ENCODE data around the gene USF2. TPM values are rescaled to one million over a fixed set of nuclear protein-coding genes. Genes with fewer than 3 reads are reported as not detected.
"Not testable (repeated sequence)": the region's sequence is repeated elsewhere in the genome, so short reads cannot be mapped to it uniquely, and the experiment has no call there.

USF2 gene
- polyA plus RNA-seq, 2 of the 4 experiments (the other 2 are of a cell fraction): 118 to 141 TPM

DNA sequence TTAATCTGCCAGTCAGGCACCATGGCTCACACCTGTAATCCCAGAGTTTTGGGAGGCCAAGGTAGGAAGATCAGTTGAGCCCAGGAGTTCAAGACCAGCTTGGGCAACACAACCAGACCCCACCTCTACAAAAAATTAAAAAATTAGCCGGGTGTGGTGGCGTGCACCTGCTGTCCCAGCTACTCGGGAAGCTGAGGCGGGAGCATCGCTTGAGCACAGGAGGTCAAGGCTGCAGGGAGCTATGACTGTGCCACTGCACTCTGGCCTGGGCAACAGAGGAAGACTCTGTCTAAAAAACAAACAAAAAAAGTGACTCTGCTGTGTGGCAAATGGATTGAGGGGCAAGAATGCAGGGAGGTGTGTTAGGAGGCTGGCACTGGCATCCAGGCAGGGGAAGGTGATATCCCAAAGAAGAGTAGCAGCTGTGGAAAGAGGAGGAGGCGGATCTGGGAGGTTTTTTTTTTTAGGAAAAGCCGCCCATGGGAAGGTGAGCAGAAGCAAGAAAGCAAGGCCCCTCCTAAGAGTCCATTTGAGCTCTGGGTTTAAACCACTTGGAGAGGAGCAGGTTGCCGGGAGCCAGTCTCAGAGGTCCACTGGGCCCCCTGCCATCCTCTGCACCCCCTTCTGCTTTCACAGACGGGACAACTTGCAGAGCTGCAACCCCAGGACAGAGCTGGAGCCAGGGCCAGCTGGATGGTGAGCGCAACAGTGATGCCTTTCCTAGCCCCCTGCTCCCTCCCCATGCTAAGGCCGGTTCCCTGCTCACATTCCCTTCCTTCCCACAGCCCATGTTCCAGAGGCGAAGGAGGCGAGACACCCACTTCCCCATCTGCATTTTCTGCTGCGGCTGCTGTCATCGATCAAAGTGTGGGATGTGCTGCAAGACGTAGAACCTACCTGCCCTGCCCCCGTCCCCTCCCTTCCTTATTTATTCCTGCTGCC lies 15.7 kb downstream of the USF2 start:
- H3K9me3 ChIP-seq: no peaks in the 10 kb centered on the region
- H3K27ac ChIP-seq: no peak overlapping the region
- no peak for DNase-seq (ENCODE audit: low read depth in 1 of 2, low spot score in 1 of 2)
- ChIA-PET POLR2A (interaction anchor here (1.0 kb wide), 1 partner anchor 15 kb away, joined by 3 read pairs; no protein-coding TSS in a partner anchor), CTCF (interaction anchor here (1.2 to 10.6 kb wide), 5 partner anchors 11 to 211 kb away, joined by 3 to 97 read pairs (median 4); partner anchors contain the start of gene USF2)
- WGBS (ENCODE audit: missing lambda C conversion rate): 72% methylated on average over 17 of the region's 17 CpGs
- no peak for ATAC-seq
- no peak overlapping the region for H3K4me2 ChIP-seq
- no peak overlapping the region for H3K4me3 ChIP-seq
- no peak for FAIRE-seq
- H3K4me1 ChIP-seq: no peaks in the 10 kb centered on the region
- TF ChIP-seq FOSL2 (IDR thresholded peaks at IDR 0.05) (no peak), FOSL2 (CRISPR knock-in tag; IDR thresholded peaks at IDR 0.05) (no peak), CTCF (IDR thresholded peaks at IDR 0.05) (no peak), POLR2AphosphoS2 (conservative IDR thresholded peaks at IDR 0.05; ENCODE audit: low read length) (no peak), CBX8 (IDR thresholded peaks at IDR 0.05) (no peak), KDM1A (IDR thresholded peaks at IDR 0.05; ENCODE audit: low read depth) (no peak), HEYL (CRISPR knock-in tag; IDR thresholded peaks at IDR 0.05) (no peak), ZFP36 (IDR thresholded peaks at IDR 0.05; ENCODE audit: borderline replicate concordance, partially characterized antibody) (no peak), HDAC2 (IDR thresholded peaks at IDR 0.05) (no peak), MAZ (IDR thresholded peaks at IDR 0.05; ENCODE audit: borderline replicate concordance, low read depth, low read length) (no peak), TP53 (CRISPR knock-in tag; IDR thresholded peaks at IDR 0.05) (no peak), JUN (IDR thresholded peaks at IDR 0.05) (no peak), ZSCAN20 (CRISPR knock-in tag; IDR thresholded peaks at IDR 0.05) (no peak), SMC3 (IDR thresholded peaks at IDR 0.05) (no peak)
- TF ChIP-seq, protein P1, sequence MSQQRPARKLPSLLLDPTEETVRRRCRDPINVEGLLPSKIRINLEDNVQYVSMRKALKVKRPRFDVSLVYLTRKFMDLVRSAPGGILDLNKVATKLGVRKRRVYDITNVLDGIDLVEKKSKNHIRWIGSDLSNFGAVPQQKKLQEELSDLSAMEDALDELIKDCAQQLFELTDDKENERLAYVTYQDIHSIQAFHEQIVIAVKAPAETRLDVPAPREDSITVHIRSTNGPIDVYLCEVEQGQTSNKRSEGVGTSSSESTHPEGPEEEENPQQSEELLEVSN (IDR thresholded peaks at IDR 0.05; ENCODE audit: borderline replicate concordance, low read depth): no peak
- TF ChIP-seq, protein P2, sequence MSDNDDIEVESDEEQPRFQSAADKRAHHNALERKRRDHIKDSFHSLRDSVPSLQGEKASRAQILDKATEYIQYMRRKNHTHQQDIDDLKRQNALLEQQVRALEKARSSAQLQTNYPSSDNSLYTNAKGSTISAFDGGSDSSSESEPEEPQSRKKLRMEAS (IDR thresholded peaks at IDR 0.05): no peak
- TF ChIP-seq, protein P3, sequence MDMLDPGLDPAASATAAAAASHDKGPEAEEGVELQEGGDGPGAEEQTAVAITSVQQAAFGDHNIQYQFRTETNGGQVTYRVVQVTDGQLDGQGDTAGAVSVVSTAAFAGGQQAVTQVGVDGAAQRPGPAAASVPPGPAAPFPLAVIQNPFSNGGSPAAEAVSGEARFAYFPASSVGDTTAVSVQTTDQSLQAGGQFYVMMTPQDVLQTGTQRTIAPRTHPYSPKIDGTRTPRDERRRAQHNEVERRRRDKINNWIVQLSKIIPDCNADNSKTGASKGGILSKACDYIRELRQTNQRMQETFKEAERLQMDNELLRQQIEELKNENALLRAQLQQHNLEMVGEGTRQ (IDR thresholded peaks at IDR 0.05): no peak

GRCh38 chr19:35285095-35285449 lies 16.3 kb downstream of the USF2 start:
- no peaks in the 10 kb centered on the region for H3K4me1 ChIP-seq
- FAIRE-seq: no peak
- no peaks in the 10 kb centered on the region for H3K9me3 ChIP-seq
- H3K4me2 ChIP-seq: no peak overlapping the region
- ChIA-PET POLR2A (interaction anchor here (1.0 kb wide), 1 partner anchor 15 kb away, joined by 3 read pairs; no protein-coding TSS in a partner anchor), CTCF (interaction anchor here (0.6 to 10.6 kb wide), 5 partner anchors 12 to 244 kb away, joined by 3 to 97 read pairs (median 3); partner anchors contain the start of gene USF2)
- ATAC-seq: no peak
- H3K27ac ChIP-seq: no peak overlapping the region
- H3K4me3 ChIP-seq: no peak overlapping the region
- DNase-seq (ENCODE audit: low read depth in 1 of 2, low spot score in 1 of 2): no peak
- WGBS (ENCODE audit: missing lambda C conversion rate): 6% methylated on average over 1 of the region's 1 CpG
- no peak for TF ChIP-seq HDAC2 (IDR thresholded peaks at IDR 0.05)

GRCh38 chr19:35285465-35285864 lies 16.7 kb downstream of the USF2 start:
- not testable (repeated sequence) for ATAC-seq; H3K9me3 ChIP-seq; H3K4me1 ChIP-seq; H3K4me2 ChIP-seq; FAIRE-seq; H3K4me3 ChIP-seq; DNase-seq (ENCODE audit: low read depth in 1 of 2, low spot score in 1 of 2); H3K27ac ChIP-seq
- ChIA-PET POLR2A (interaction anchor here (1.0 kb wide), 1 partner anchor 16 kb away, joined by 3 read pairs; no protein-coding TSS in a partner anchor), CTCF (interaction anchor here (0.6 to 10.6 kb wide), 6 partner anchors 12 to 244 kb away, joined by 3 to 97 read pairs (median 4); partner anchors contain the start of gene USF2)
- WGBS (ENCODE audit: missing lambda C conversion rate): 80% methylated on average over 3 of the region's 3 CpGs

GRCh38 chr19:35286101-35286500 lies 17.3 kb downstream of the USF2 start:
- H3K4me3 ChIP-seq; H3K9me3 ChIP-seq; POLR2A ChIA-PET; DNase-seq (ENCODE audit: low read depth in 1 of 2, low spot score in 1 of 2); ATAC-seq; FAIRE-seq; H3K4me2 ChIP-seq; H3K4me1 ChIP-seq; H3K27ac ChIP-seq: not testable (repeated sequence)
- CTCF ChIA-PET: interaction anchor here (0.6 to 4.8 kb wide), 5 partner anchors 9 to 39 kb away, joined by 3 to 25 read pairs (median 4); no protein-coding TSS in a partner anchor
- 40% methylated on average over 5 of the region's 5 CpGs for WGBS (ENCODE audit: missing lambda C conversion rate)

Data from A549 (cell line).